HepG2 (cell line): Measurements from ENCODE around the gene RPL36. TPM values are rescaled to one million over a fixed set of nuclear protein-coding genes. Genes with fewer than 3 reads are reported as not detected.

Source experiments
- CREB3 ChIP-seq: sonication (generic); formaldehyde crosslinking; IDR thresholded peaks from 2 replicates; pipeline ENCODE4 v1.5.0; 2020; ENCODE audit warnings: missing genetic modification reagents
- CTCF ChIP-seq: sonication (generic); formaldehyde crosslinking; IDR thresholded peaks from 2 replicates; pipeline ENCODE4 v1.5.0; 2020; ENCODE audit warnings: mild to moderate bottlenecking, missing genetic modification reagents, moderate library complexity
- GTF3A ChIP-seq: sonication (generic); formaldehyde crosslinking; conservative IDR thresholded peaks from 2 replicates; pipeline ENCODE4 v1.4.0; 2020; ENCODE audit warnings: mild to moderate bottlenecking, missing genetic modification reagents
- HDAC2 ChIP-seq: sonication (generic); formaldehyde crosslinking; IDR thresholded peaks from 2 replicates; pipeline ENCODE4 v1.4.0; 2020; ENCODE audit warnings: missing genetic modification reagents
- MED8 ChIP-seq: sonication (generic); formaldehyde crosslinking; IDR thresholded peaks from 2 replicates; pipeline ENCODE4 v1.8.1; 2023; ENCODE audit warnings: mild to moderate bottlenecking, missing genetic modification reagents; ENCODE audit not compliant: insufficient replicate concordance
- MEF2D ChIP-seq: sonication (generic); formaldehyde crosslinking; IDR thresholded peaks from 2 replicates; pipeline ENCODE4 v1.5.1; 2020; ENCODE audit warnings: mild to moderate bottlenecking, missing genetic modification reagents
- NR2F1 ChIP-seq, 2 experiments: fragments of 450-650 bp in 1 of 2; formaldehyde crosslinking in 1 of 2; IDR thresholded peaks; 2 replicates each; pipeline versions ENCODE4 v1.5.0 to v1.6.1; 2016 to 2020; ENCODE audit warnings: mild to moderate bottlenecking in 1 of 2, missing compliant biosample characterization in 1 of 2, missing genetic modification reagents in 1 of 2, moderate library complexity in 1 of 2
- SP1 ChIP-seq, 2 experiments: fragments of 450-650 bp in 1 of 2; sonication (generic) in 1 of 2; formaldehyde crosslinking in 1 of 2; IDR thresholded peaks; 2 replicates each; pipeline versions ENCODE4 v1.4.0 to v1.6.1; 2016 to 2020; ENCODE audit warnings: missing genetic modification reagents in 1 of 2
- TBX2 ChIP-seq: sonication (generic); formaldehyde crosslinking; IDR thresholded peaks from 2 replicates; pipeline ENCODE4 v1.5.0; 2020; ENCODE audit warnings: missing genetic modification reagents, mild to moderate bottlenecking, borderline replicate concordance
- ZFP1 ChIP-seq: IDR thresholded peaks from 2 replicates; pipeline ENCODE4 v1.6.1; 2016
- ZFP37 ChIP-seq: sonication (generic); formaldehyde crosslinking; IDR thresholded peaks from 2 replicates; pipeline ENCODE4 v1.4.0; 2020; ENCODE audit warnings: missing genetic modification reagents, borderline replicate concordance
- ZFY ChIP-seq: sonication (generic); formaldehyde crosslinking; IDR thresholded peaks from 2 replicates; pipeline ENCODE4 v1.4.0; 2020; ENCODE audit warnings: missing genetic modification reagents
- ZNF282 ChIP-seq: fragments of 450-650 bp; IDR thresholded peaks from 2 replicates; pipeline ENCODE4 v1.6.1; 2018; ENCODE audit not compliant: partially characterized antibody
- ZNF337 ChIP-seq: sonication (generic); formaldehyde crosslinking; IDR thresholded peaks from 2 replicates; pipeline ENCODE4 v1.5.1; 2020; ENCODE audit warnings: missing genetic modification reagents, low read depth, mild to moderate bottlenecking, borderline replicate concordance
- ZNF503 ChIP-seq: sonication (generic); formaldehyde crosslinking; IDR thresholded peaks from 2 replicates; pipeline ENCODE4 v1.4.0; 2020; ENCODE audit warnings: missing genetic modification reagents
- ZNF543 ChIP-seq: sonication (generic); formaldehyde crosslinking; IDR thresholded peaks from 2 replicates; pipeline ENCODE4 v1.4.0; 2020; ENCODE audit warnings: mild to moderate bottlenecking, missing genetic modification reagents
- polyA plus RNA-seq, 8 experiments: library from polyadenylated mRNA; depleted of rRNA in 3 of 8; stranded (reverse) in 7 of 8; unstranded in 1 of 8; fragments of >200 nt; fragmentation: Illumina TruSeq in 4 of 8; extraction: Trizol in 4 of 8; gene quantifications; 2 replicates each; pipeline versions ENCODE4 v1.2.1 to v1.2.3, GENCODE V29; 2011 to 2016; ENCODE audit warnings: low read depth in 4 of 8, missing spikeins in 1 of 8, mixed read lengths in 1 of 8; ENCODE audit not compliant: insufficient read depth in 1 of 8
- total RNA-seq, 5 experiments: library from RNA; depleted of rRNA; stranded (reverse); fragments of >200 nt; fragmentation: Illumina TruSeq; extraction: Trizol; gene quantifications; 2 replicates each; pipeline ENCODE4 v1.2.3, GENCODE V29; 2016; ENCODE audit warnings: low read depth in 1 of 5
- TF ChIP-seq, protein P1 (sequence below): sonication (generic); formaldehyde crosslinking; IDR thresholded peaks from 2 replicates; pipeline ENCODE4 v1.4.0; 2020; ENCODE audit warnings: mild to moderate bottlenecking, missing genetic modification reagents

Gene RPL36
- total and polyA plus RNA-seq, 2 of the 13 experiments (the other 11 are each of a cell fraction or from before 2014, with no cell fraction given) = 706 to 740 TPM

DNA sequence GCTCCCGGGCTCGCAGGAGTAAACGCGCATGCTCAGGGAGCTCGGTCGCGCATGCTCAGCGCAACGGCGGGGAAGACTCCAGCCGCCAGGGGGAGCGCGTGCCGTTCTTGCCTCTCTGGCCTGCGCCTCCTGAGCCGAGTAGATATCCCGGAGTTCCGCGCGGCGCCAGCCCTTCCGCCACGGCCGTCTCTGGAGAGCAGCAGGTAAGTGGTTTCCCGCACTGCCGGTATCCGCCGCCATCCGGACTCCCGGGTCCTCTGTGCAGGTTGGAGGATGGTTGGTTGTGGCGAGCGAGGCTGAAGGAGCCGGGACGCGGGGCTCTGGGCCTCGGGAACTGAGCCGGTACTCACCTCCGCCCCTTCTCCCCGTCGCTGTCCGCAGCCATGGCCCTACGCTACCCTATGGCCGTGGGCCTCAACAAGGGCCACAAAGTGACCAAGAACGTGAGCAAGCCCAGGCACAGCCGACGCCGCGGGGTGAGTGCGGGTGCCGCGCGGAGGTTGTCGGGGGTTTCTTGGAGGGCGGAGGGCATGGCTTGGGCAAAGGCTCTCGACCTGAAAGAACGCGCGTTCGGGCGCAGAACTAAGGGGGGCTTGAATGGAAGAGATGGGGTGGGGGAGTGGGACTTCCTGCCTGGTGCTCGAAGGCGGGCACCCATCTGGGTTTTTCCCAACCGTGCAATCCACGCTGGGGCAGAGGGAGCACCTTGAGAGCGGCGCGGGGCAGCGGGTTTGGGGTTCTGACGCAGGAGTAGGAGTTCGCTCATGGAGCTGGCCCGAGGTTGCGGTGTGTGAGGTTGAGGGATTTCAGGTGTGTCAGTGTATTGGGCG, at the start of gene RPL36 (continued):
- peak; percentile 98 for TF ChIP-seq CTCF (CRISPR knock-in tag)
- TF ChIP-seq ZNF543 (CRISPR knock-in tag) = peak; percentile 95
- peak; percentile 95 for TF ChIP-seq ZFY (CRISPR knock-in tag)
- 0 out of 2 replicates have a peak, but pooled peaks have one; percentile 63 for TF ChIP-seq ZNF503
- TF ChIP-seq CREB3 = 0 out of 2 replicates have a peak, but pooled peaks have one; percentile 56
- TF ChIP-seq, protein P1, sequence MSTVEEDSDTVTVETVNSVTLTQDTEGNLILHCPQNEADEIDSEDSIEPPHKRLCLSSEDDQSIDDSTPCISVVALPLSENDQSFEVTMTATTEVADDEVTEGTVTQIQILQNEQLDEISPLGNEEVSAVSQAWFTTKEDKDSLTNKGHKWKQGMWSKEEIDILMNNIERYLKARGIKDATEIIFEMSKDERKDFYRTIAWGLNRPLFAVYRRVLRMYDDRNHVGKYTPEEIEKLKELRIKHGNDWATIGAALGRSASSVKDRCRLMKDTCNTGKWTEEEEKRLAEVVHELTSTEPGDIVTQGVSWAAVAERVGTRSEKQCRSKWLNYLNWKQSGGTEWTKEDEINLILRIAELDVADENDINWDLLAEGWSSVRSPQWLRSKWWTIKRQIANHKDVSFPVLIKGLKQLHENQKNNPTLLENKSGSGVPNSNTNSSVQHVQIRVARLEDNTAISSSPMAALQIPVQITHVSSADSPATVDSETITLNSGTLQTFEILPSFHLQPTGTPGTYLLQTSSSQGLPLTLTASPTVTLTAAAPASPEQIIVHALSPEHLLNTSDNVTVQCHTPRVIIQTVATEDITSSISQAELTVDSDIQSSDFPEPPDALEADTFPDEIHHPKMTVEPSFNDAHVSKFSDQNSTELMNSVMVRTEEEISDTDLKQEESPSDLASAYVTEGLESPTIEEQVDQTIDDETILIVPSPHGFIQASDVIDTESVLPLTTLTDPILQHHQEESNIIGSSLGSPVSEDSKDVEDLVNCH (CRISPR knock-in tag) = no peak
- peak; percentile 88; the same call in 1 of the 2 replicates for TF ChIP-seq TBX2 (CRISPR knock-in tag)
- peak; percentile 8; the same call in 1 of the 2 replicates for TF ChIP-seq MEF2D
- TF ChIP-seq HDAC2 (CRISPR knock-in tag) = peak; percentile 59
- TF ChIP-seq SP1 (IDR thresholded peaks at IDR 0.05) = no peak
- peak; percentile 26 for TF ChIP-seq SP1 (CRISPR knock-in tag; IDR thresholded peaks at IDR 0.05)
- TF ChIP-seq ZFP37 (CRISPR knock-in tag) = peak; percentile 69; the same call in 1 of the 2 replicates
- no peak for TF ChIP-seq NR2F1 (CRISPR knock-in tag; IDR thresholded peaks at IDR 0.05)
- no peak for TF ChIP-seq ZFP1
- 0 out of 2 replicates have a peak, but pooled peaks have one; percentile 60 for TF ChIP-seq ZNF337 (CRISPR knock-in tag)
- TF ChIP-seq MED8 (CRISPR knock-in tag) = no peak
- TF ChIP-seq ZNF282 = no peak
- 0 out of 2 replicates have a peak, but pooled peaks have one; percentile 80 for TF ChIP-seq GTF3A (CRISPR knock-in tag)
